ENCODE data around the gene PGLYRP2. TPM values are rescaled to one million over a fixed set of nuclear protein-coding genes. Genes with fewer than 3 reads are reported as not detected.

Gene PGLYRP2
- total RNA-seq, 4 donors from 2014 or later, result not detected

GRCh38 chr19:15475611-15476010 lies 3.7 kb downstream of the PGLYRP2 start:
- TF ChIP-seq CTCF (IDR thresholded peaks at IDR 0.05; ENCODE audit: low read depth), result no peak

- no peak for TF ChIP-seq CTCF (IDR thresholded peaks at IDR 0.05; ENCODE audit: low read depth)
Measured at GRCh38 chr19:15475169-15475568, 4.1 kb downstream of the PGLYRP2 start.

GRCh38 chr19:15471639-15472101 lies 7.6 kb downstream of the PGLYRP2 start:
- TF ChIP-seq CTCF (IDR thresholded peaks at IDR 0.05; ENCODE audit: low read depth), result no peak

- no peak for TF ChIP-seq CTCF (IDR thresholded peaks at IDR 0.05; ENCODE audit: low read depth)
Measured at GRCh38 chr19:15469513-15470297, 9.6 kb downstream of the PGLYRP2 start.

GRCh38 chr19:15468675-15469512 lies 10.4 kb downstream of the PGLYRP2 start:
- no peak for TF ChIP-seq CTCF (IDR thresholded peaks at IDR 0.05; ENCODE audit: low read depth)

GRCh38 chr19:15467734-15468214 lies 11.5 kb downstream of the PGLYRP2 start:
- TF ChIP-seq CTCF (IDR thresholded peaks at IDR 0.05; ENCODE audit: low read depth), result no peak
